ENCODE measurements around the gene NAA38. TPM values are rescaled to one million over a fixed set of nuclear protein-coding genes. Genes with fewer than 3 reads are reported as not detected.

NAA38 gene
- total RNA-seq, 6 experiments from 2014 or later: 27.2 to 43.0 (median 30.8) TPM

DNA sequence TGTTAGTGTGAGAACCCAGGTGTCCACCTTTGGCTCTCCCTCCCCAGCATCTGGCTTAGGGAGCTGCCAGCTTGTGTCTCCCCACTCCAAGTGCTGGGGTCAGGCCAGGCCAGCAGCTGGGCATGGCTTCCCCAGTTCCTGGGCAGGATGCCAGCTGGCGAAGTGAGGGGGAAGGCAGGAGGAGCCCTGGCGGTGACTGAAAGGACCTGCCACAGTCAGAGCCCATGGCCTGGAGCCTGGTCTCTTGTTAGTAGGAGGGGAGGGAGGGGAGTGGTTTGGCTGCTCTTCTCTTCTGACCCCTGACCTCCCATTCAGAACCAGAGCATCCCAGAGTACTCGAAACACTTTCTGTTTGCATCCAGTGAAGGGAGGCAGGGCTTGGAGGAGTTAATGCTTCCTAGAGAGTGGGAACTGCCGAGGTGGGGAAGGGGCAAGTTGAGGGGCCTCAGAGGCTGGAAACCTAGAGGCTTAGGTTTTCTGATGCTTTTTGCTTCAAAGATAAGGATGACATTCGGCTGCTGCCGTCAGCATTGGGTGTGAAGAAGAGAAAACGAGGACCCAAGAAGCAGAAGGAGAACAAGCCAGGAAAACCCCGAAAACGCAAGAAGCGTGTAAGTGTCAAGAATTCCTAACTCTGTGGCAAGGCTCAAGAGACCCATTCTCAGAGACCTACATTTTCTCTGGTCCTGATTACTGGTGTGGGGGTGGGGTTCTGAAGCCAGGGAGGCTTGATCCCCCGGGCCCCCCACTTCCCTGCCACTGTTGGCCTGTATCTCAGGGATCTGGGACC lies 32.0 kb upstream of the NAA38 start:
- no peak overlapping the region for H3K4me3 ChIP-seq

GRCh38 chr17:7888184-7888920 lies 31.0 kb upstream of the NAA38 start, which contains the start of gene CHD3:
Gene CHD3, plus strand, starts transcription at chr17:7888789. Its CDS starts 212 bp downstream, at chr17:7889001.
- Histone ChIP-seq H3K27ac (peak within 1 kb of the TSS; percentile 82), H3K4me3 (peak within 1 kb of the TSS; percentile 28 to 63 (median 51)), H3K27me3 (no peaks in the 10 kb centered on the region), H3K9me3 (no peaks in the 10 kb centered on the region), H3K36me3 (no peaks in the 10 kb centered on the region), H3K4me1 (peaks cover 3 to 43% (median 22%) of the 10 kb centered on the region in 4 donors)
- TF ChIP-seq POLR2A (IDR thresholded peaks at IDR 0.05): no peak
- TF ChIP-seq, protein P1, sequence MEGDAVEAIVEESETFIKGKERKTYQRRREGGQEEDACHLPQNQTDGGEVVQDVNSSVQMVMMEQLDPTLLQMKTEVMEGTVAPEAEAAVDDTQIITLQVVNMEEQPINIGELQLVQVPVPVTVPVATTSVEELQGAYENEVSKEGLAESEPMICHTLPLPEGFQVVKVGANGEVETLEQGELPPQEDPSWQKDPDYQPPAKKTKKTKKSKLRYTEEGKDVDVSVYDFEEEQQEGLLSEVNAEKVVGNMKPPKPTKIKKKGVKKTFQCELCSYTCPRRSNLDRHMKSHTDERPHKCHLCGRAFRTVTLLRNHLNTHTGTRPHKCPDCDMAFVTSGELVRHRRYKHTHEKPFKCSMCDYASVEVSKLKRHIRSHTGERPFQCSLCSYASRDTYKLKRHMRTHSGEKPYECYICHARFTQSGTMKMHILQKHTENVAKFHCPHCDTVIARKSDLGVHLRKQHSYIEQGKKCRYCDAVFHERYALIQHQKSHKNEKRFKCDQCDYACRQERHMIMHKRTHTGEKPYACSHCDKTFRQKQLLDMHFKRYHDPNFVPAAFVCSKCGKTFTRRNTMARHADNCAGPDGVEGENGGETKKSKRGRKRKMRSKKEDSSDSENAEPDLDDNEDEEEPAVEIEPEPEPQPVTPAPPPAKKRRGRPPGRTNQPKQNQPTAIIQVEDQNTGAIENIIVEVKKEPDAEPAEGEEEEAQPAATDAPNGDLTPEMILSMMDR (IDR thresholded peaks at IDR 0.05): no peak
- DNase-seq (no peak), ATAC-seq (no peak)
- intact Hi-C loops (cut with DNase I): no loop called here
- WGBS (ENCODE audit: insufficient coverage, low coverage, low lambda C conversion rate, missing lambda C conversion rate): 51% methylated on average over 15 of the region's 18 CpGs

More for the DNA sequence above, 32.0 kb upstream of the NAA38 start:
- intact Hi-C loops (cut with DNase I): no loop called here
- ATAC-seq (peak; percentile 81 to 88 (median 84)), DNase-seq (peak; percentile 99)
- H3K27ac ChIP-seq: peak overlapping the region; percentile 82
- H3K4me1 ChIP-seq: peaks cover 3 to 43% (median 22%) of the 10 kb centered on the region in 4 donors
- H3K9me3 ChIP-seq: no peaks in the 10 kb centered on the region
- H3K36me3 ChIP-seq: peaks cover 0 to 9% (median 0%) of the 10 kb centered on the region in 4 donors
- no peaks in the 10 kb centered on the region for H3K27me3 ChIP-seq
- TF ChIP-seq, protein P1 (IDR thresholded peaks at IDR 0.05): peak; percentile 33 to 60 (median 45)
- no peak for TF ChIP-seq POLR2A (IDR thresholded peaks at IDR 0.05)
- WGBS (ENCODE audit: insufficient coverage, low coverage, low lambda C conversion rate, missing lambda C conversion rate): 33% methylated on average over 7 of the region's 11 CpGs

GRCh38 chr17:7887482-7888183 lies 30.3 kb upstream of the NAA38 start:
- H3K27me3 ChIP-seq: no peaks in the 10 kb centered on the region
- no peaks in the 10 kb centered on the region for H3K36me3 ChIP-seq
- TF ChIP-seq POLR2A (IDR thresholded peaks at IDR 0.05): peak; percentile 32
- TF ChIP-seq, protein P1 (IDR thresholded peaks at IDR 0.05): no peak
- H3K27ac ChIP-seq: peak overlapping the region; percentile 82
- H3K4me1 ChIP-seq: peaks cover 3 to 43% (median 22%) of the 10 kb centered on the region in 4 donors
- WGBS (ENCODE audit: insufficient coverage, low coverage, low lambda C conversion rate, missing lambda C conversion rate): 1% methylated on average over 27 of the region's 35 CpGs
- intact Hi-C loops (cut with DNase I): no loop called here
- peak; percentile 89 to 93 (median 92) for DNase-seq
- no peaks in the 10 kb centered on the region for H3K9me3 ChIP-seq
- peak; percentile 81 to 88 (median 82) for ATAC-seq
- H3K4me3 ChIP-seq: peak overlapping the region; percentile 28 to 63 (median 51)

- Histone ChIP-seq H3K27me3 (no peaks in the 10 kb centered on the region), H3K4me3 (peak overlapping the region in 2 of 3 donors; percentile 51 to 63), H3K4me1 (peaks cover 3 to 43% (median 22%) of the 10 kb centered on the region in 4 donors), H3K27ac (peak overlapping the region; percentile 82 to 88 (median 82)), H3K36me3 (no peaks in the 10 kb centered on the region), H3K9me3 (no peaks in the 10 kb centered on the region)
- 5% methylated on average over 8 of the region's 8 CpGs for WGBS (ENCODE audit: insufficient coverage, low coverage, low lambda C conversion rate, missing lambda C conversion rate)
- DNase-seq (no peak), ATAC-seq (no peak)
- TF ChIP-seq, protein P1 (IDR thresholded peaks at IDR 0.05): no peak
- TF ChIP-seq POLR2A (IDR thresholded peaks at IDR 0.05): no peak
- intact Hi-C loops (cut with DNase I): no loop called here
Measured at GRCh38 chr17:7887038-7887481, 29.7 kb upstream of the NAA38 start.

Measured in right lobe of liver (tissue), 6 donors.